Gastroesophageal sphincter (tissue), 4 donors: ENCODE results near the gene METTL26. TPM values are rescaled to one million over a fixed set of nuclear protein-coding genes. Genes with fewer than 3 reads are reported as not detected.
"Not testable (repeated sequence)": the region's sequence is repeated elsewhere in the genome, so short reads cannot be mapped to it uniquely, and the experiment has no call there.

Experiments
- ATAC-seq: fragments of 150-250 bp; one replicate; pipeline ENCODE4 v1.9.1; 2016; ENCODE audit warnings: mild to moderate bottlenecking, moderate library complexity
- H3K27ac ChIP-seq, 4 donors: fragments of 200-600 bp; sonication (generic) in 3 of 4; 1 replicate in 3 of 4; 2 replicates in 1 of 4; pipeline ENCODE4 v1.5.1; 2016 to 2019
- H3K27me3 ChIP-seq: fragments of 200-600 bp; sonication (generic); one replicate; pipeline ENCODE4 v1.5.1; 2019
- H3K36me3 ChIP-seq, 2 donors: fragments of 200-600 bp; sonication (generic); one replicate each; pipeline ENCODE4 v1.5.1; 2019; ENCODE audit warnings: control low read depth in 1 of 2
- H3K4me1 ChIP-seq, 3 donors: fragments of 200-600 bp; sonication (generic); 1 replicate in 2 of 3; 2 replicates in 1 of 3; pipeline ENCODE4 v1.5.1; 2016 to 2019; ENCODE audit warnings: control low read depth in 2 of 3
- H3K4me3 ChIP-seq, 2 donors: fragments of 200-600 bp; sonication (generic); one replicate each; pipeline ENCODE4 v1.5.1; 2019; ENCODE audit warnings: mild to moderate bottlenecking in 1 of 2, moderate library complexity in 1 of 2
- H3K9me3 ChIP-seq, 3 donors: fragments of 200-600 bp; sonication (generic); one replicate each; pipeline ENCODE4 v1.5.1; 2017 to 2019; ENCODE audit warnings: control low read depth in 2 of 3
- EP300 ChIP-seq: sonication (generic); formaldehyde crosslinking; IDR thresholded peaks from one replicate; pipeline ENCODE4 v1.6.1; 2017; ENCODE audit warnings: antibody characterized with exemption, mild to moderate bottlenecking
- POLR2A ChIP-seq, 2 donors: fragments of 450-650 bp; IDR thresholded peaks; one replicate each; pipeline ENCODE4 v1.6.1; 2017; ENCODE audit warnings: antibody characterized with exemption in 2 of 2, mild to moderate bottlenecking in 2 of 2, moderate library complexity in 1 of 2
- POLR2AphosphoS5 ChIP-seq: sonication (generic); formaldehyde crosslinking; IDR thresholded peaks from one replicate; pipeline ENCODE4 v1.6.1; 2017; ENCODE audit warnings: antibody characterized with exemption
- WGBS, 2 donors: methylation state at CpG; one replicate each; pipeline ENCODE4 v1.1.5; 2018; ENCODE audit warnings: low coverage in 1 of 2; 5-methylcytosine and 5-hydroxymethylcytosine counted together
- total RNA-seq, 4 donors: library from RNA; depleted of rRNA; stranded (reverse); fragments of >200 nt; gene quantifications; one replicate each; pipeline ENCODE4 v1.1.0, GENCODE V29; 2016
- TF ChIP-seq, protein P1 (sequence below), 4 experiments: fragments of 200-600 bp in 2 of 4; fragments of 450-650 bp in 2 of 4; sonication (generic) in 1 of 4; IDR thresholded peaks; one replicate each; pipeline ENCODE4 v1.5.1; 2017 to 2019; ENCODE audit warnings: antibody characterized with exemption in 4 of 4, mild to moderate bottlenecking in 2 of 4, moderate library complexity in 2 of 4

METTL26 gene
- total RNA-seq, 4 donors from 2014 or later = 94.8 to 146 (median 112) TPM

- H3K27ac ChIP-seq = no peak overlapping the region
- 94 to 100% methylated on average over 3 to 7 of the region's 22 CpGs for WGBS, 2 donors
- no peaks in the 10 kb centered on the region for H3K9me3 ChIP-seq
- no peak for ATAC-seq
- H3K4me1 ChIP-seq = peaks cover 0 to 10% (median 2%) of the 10 kb centered on the region in 3 donors
- no peaks in the 10 kb centered on the region for H3K27me3 ChIP-seq
- TF ChIP-seq, protein P1, sequence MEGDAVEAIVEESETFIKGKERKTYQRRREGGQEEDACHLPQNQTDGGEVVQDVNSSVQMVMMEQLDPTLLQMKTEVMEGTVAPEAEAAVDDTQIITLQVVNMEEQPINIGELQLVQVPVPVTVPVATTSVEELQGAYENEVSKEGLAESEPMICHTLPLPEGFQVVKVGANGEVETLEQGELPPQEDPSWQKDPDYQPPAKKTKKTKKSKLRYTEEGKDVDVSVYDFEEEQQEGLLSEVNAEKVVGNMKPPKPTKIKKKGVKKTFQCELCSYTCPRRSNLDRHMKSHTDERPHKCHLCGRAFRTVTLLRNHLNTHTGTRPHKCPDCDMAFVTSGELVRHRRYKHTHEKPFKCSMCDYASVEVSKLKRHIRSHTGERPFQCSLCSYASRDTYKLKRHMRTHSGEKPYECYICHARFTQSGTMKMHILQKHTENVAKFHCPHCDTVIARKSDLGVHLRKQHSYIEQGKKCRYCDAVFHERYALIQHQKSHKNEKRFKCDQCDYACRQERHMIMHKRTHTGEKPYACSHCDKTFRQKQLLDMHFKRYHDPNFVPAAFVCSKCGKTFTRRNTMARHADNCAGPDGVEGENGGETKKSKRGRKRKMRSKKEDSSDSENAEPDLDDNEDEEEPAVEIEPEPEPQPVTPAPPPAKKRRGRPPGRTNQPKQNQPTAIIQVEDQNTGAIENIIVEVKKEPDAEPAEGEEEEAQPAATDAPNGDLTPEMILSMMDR (IDR thresholded peaks at IDR 0.05) = no peak
- TF ChIP-seq POLR2AphosphoS5 (no peak), EP300 (no peak), POLR2A (IDR thresholded peaks at IDR 0.05) (no peak)
- H3K4me3 ChIP-seq = no peak overlapping the region
- H3K36me3 ChIP-seq = peaks cover 0 to 5% of the 10 kb centered on the region in 2 donors
Observed at GRCh38 chr16:606656-607307, 29.3 kb downstream of the METTL26 start.

- WGBS, 2 donors = 86 to 89% methylated on average over 4 of the region's 5 CpGs
Observed at GRCh38 chr16:603933-604332, 32.2 kb downstream of the METTL26 start.

DNA sequence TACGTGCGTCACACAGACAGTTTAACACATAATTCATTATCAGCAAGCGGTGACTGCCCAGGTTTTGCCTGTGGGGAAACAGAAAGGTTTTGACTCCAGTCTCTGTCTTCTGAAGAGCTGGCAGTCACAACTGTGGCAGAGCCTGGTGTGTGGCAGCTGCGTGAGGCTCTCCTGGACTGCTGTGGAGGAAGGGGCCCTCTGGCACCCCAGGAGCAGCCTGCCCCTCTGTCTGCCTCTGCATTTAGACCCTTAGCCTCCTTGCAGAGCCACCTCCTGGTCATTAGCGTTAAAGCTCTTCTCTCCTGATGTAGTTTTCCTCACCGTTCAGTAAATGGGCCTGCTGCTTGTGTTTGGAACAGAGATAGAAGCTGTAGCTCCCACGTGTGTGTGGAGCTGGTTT lies 35.3 kb downstream of the METTL26 start:
- Histone ChIP-seq H3K4me3 (no peak overlapping the region), H3K9me3 (no peaks in the 10 kb centered on the region), H3K36me3 (peaks cover 0 to 39% of the 10 kb centered on the region in 2 donors), H3K27me3 (no peaks in the 10 kb centered on the region), H3K4me1 (peaks cover 0 to 4% (median 0%) of the 10 kb centered on the region in 3 donors), H3K27ac (no peak overlapping the region)
- no peak for ATAC-seq
- 49 to 71% methylated on average over 3 to 7 of the region's 7 CpGs for WGBS, 2 donors
- TF ChIP-seq POLR2A (IDR thresholded peaks at IDR 0.05) (no peak), POLR2AphosphoS5 (no peak), EP300 (no peak)
- TF ChIP-seq, protein P1 (IDR thresholded peaks at IDR 0.05) = no peak

More at GRCh38 chr16:603933-604332, 32.2 kb downstream of the METTL26 start:
- Histone ChIP-seq H3K27ac (no peak overlapping the region), H3K9me3 (no peaks in the 10 kb centered on the region), H3K27me3 (no peaks in the 10 kb centered on the region), H3K4me3 (no peak overlapping the region), H3K4me1 (peaks cover 0 to 4% (median 0%) of the 10 kb centered on the region in 3 donors), H3K36me3 (peaks cover 0 to 26% of the 10 kb centered on the region in 2 donors)
- TF ChIP-seq, protein P1 (IDR thresholded peaks at IDR 0.05) = no peak
- TF ChIP-seq EP300 (no peak), POLR2A (IDR thresholded peaks at IDR 0.05) (no peak), POLR2AphosphoS5 (no peak)
- ATAC-seq = no peak

DNA sequence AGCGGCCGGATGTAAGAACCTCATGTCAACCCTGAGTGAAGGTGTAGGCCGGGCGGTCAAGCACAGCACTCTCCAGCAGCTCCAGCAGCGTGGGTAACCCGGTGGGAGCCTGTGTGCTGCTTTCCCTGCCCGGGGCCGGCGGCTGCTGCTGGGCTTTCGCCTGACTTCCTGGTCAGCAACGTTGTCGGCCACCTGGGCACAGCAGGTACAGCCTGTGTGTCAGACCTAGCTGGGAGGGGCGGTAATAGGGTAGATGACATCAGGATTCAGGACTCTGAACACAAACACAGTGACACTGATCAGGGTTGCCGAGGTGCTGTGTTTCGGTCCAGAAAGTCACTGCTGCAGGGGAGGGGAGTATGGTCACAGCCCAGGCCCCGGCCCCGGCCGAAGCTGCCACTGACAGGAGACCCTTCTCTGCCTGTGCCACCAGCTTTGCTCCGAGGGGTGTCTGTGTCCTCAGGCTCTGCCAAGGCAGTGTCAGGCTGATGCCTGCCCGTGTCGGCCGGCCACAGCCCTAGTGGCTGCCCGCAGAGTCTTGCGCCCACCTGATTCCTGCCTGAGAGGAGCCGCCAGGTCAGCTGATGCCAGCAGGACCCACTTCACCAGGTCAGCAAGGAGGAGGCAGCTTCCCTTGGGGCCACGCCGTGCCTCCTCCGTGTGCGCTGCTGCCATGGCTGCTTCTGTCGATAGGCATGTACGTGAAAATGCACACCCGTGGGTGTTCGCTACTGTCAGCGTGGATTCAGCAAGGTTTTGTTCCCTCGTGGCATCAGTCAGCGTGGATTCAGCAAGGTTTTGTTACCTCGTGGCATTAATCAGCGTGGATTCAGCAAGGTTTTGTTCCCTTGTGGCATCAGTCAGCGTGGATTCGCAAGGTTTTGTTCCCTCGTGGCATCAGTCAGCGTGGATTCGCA lies 37.0 kb downstream of the METTL26 start:
- no peak overlapping the region for H3K27ac ChIP-seq
- WGBS, 2 donors = 97 to 100% methylated on average over 2 to 13 of the region's 43 CpGs
- peaks cover 0 to 5% (median 0%) of the 10 kb centered on the region in 3 donors for H3K4me1 ChIP-seq
- H3K27me3 ChIP-seq = no peaks in the 10 kb centered on the region
- no peak overlapping the region for H3K4me3 ChIP-seq
- no peaks in the 10 kb centered on the region for H3K9me3 ChIP-seq
- no peak for ATAC-seq
- H3K36me3 ChIP-seq = peaks cover 0 to 40% of the 10 kb centered on the region in 2 donors
- TF ChIP-seq POLR2AphosphoS5 = no peak
- no peak for TF ChIP-seq POLR2A (IDR thresholded peaks at IDR 0.05)
- TF ChIP-seq EP300 = no peak
- TF ChIP-seq, protein P1 (IDR thresholded peaks at IDR 0.05) = no peak

DNA sequence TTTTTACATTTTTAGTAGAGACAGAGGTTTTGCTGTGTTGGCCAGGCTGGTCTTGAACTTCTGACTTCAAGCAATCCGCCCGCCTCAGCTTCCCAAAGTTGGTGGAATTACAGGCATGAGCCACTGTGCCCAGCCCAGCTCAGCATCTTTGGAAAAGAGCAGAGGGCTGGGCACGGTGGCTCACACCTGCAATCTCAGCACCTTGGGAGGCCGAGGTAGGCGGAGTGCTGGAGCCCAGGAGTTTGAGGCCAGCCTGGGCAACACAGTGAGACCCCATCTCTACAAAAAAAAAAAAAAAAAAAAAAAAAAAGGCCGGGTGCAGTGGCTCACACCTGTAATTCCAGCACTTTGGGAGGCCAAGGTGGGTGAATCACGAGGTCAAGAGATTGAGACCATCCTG lies 38.5 kb downstream of the METTL26 start:
- H3K27ac ChIP-seq, H3K27me3 ChIP-seq, H3K9me3 ChIP-seq, ATAC-seq, H3K4me3 ChIP-seq: not testable (repeated sequence)
- Histone ChIP-seq H3K4me1 (peaks cover 0 to 19% (median 0%) of the 10 kb centered on the region in 3 donors), H3K36me3 (peaks cover 0 to 54% of the 10 kb centered on the region in 2 donors)
- WGBS, 2 donors = 87 to 100% methylated on average over 1 to 4 of the region's 7 CpGs
